Stomach (tissue), 9 donors: ENCODE measurements around the gene ZNF469. TPM values are rescaled to one million over a fixed set of nuclear protein-coding genes. Genes with fewer than 3 reads are reported as not detected.

Source experiments
- DNase-seq, 2 donors: peaks; one replicate each; pipeline versions ENCODE4 v3.0.0 to v3.0.0-alpha.2; 2013 to 2019
- H3K27ac ChIP-seq, 5 donors: fragments of 200-600 bp in 4 of 5; sonication (generic) in 4 of 5; one replicate each; pipeline ENCODE4 v1.5.1; 2013 to 2019; ENCODE audit warnings: mild to moderate bottlenecking in 1 of 5, moderate library complexity in 1 of 5
- H3K27me3 ChIP-seq, 3 donors: fragments of 200-600 bp; sonication (generic); one replicate each; pipeline ENCODE4 v1.5.1; 2017 to 2019; ENCODE audit warnings: mixed run types in 1 of 3
- H3K36me3 ChIP-seq, 4 donors: fragments of 200-600 bp; sonication (generic); 1 replicate in 3 of 4; 2 replicates in 1 of 4; pipeline ENCODE4 v1.5.1; 2016 to 2019
- H3K4me1 ChIP-seq, 4 donors: fragments of 200-600 bp; sonication (generic); one replicate each; pipeline ENCODE4 v1.5.1; 2016 to 2019
- H3K4me3 ChIP-seq, 4 donors: fragments of 200-600 bp; sonication (generic) in 3 of 4; one replicate each; pipeline ENCODE4 v1.5.1; 2016 to 2019; ENCODE audit warnings: mild to moderate bottlenecking in 1 of 4
- H3K9me3 ChIP-seq, 4 donors: fragments of 200-600 bp; sonication (generic); one replicate each; pipeline ENCODE4 v1.5.1; 2016 to 2019
- EP300 ChIP-seq: sonication (generic); formaldehyde crosslinking; IDR thresholded peaks from one replicate; pipeline ENCODE4 v1.6.1; 2017; ENCODE audit warnings: antibody characterized with exemption
- POLR2A ChIP-seq, 4 donors: fragments of 450-650 bp; IDR thresholded peaks; one replicate each; pipeline ENCODE4 v1.6.1; 2016; ENCODE audit warnings: antibody characterized with exemption in 4 of 4, control low read depth in 2 of 4, mild to moderate bottlenecking in 1 of 4, moderate library complexity in 1 of 4
- POLR2AphosphoS5 ChIP-seq, 3 donors: sonication (generic); formaldehyde crosslinking; IDR thresholded peaks; one replicate each; pipeline ENCODE4 v1.6.1; 2016; ENCODE audit warnings: antibody characterized with exemption in 3 of 3
- WGBS, 5 donors: extraction: QIAGEN DNeasy Blood & Tissue Kit in 3 of 5; methylation state at CpG; one replicate each; pipeline versions ENCODE4 v1.1.5 to v1.1.7; 2013 to 2018; 5-methylcytosine and 5-hydroxymethylcytosine counted together
- intact Hi-C: fragments of 100-400 bp; cut with DNase I; formaldehyde crosslinking; loops from one replicate; pipeline ENCODE4 v1.15.1; 2023; ENCODE audit warnings: low total_unique reads
- polyA plus RNA-seq, 3 donors: library from polyadenylated mRNA; stranded (reverse); fragments of 200-250 nt; gene quantifications; one replicate each; pipeline ENCODE4 v1.2.3, GENCODE V29; 2013
- total RNA-seq, 5 donors: library from RNA; depleted of rRNA; stranded (reverse); fragments of >200 nt; gene quantifications; one replicate each; pipeline versions ENCODE4 v1.1.0 to v1.2.3, GENCODE V29; 2014 to 2016
- TF ChIP-seq, protein P1 (sequence below), 7 experiments: fragments of 450-650 bp in 4 of 7; fragments of 200-600 bp in 3 of 7; sonication (generic) in 3 of 7; IDR thresholded peaks; one replicate each; pipeline ENCODE4 v1.5.1; 2016 to 2019; ENCODE audit warnings: antibody characterized with exemption in 7 of 7, control low read depth in 2 of 7, mild to moderate bottlenecking in 1 of 7
- donor health status: healthy with polysubstance abuse.
- donor health status: Bipolar disorder and iron deficiency.
- donor health status: healthy.

Gene ZNF469
- total and polyA plus RNA-seq, 8 donors: under 0.01 to 6.2 (median 0.24) TPM

DNA sequence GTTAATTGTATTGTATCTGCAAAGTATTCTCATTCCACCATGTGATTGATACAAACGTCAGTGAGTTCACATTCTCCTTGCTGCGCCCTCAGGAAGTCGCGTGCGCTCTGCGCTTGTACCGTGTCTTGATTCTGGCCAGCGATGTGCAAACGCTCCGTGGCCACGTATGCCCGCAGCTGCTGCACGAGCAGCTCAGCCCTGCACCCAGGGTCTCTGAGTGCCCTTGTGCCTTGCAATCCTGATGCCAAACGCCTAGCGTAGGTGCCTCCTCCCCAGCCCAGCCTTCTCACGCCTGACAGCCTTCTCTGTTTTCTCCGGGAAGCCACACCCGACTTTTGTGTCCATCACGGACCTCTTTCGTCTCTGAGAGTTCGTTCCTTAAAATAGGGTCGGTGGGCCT lies 9.4 kb downstream of the ZNF469 start:
- DNase-seq: no peak
- WGBS, 5 donors: 85 to 93% (median 87%) methylated on average over 22 of the region's 22 CpGs
- H3K9me3 ChIP-seq: no peaks in the 10 kb centered on the region

DNA sequence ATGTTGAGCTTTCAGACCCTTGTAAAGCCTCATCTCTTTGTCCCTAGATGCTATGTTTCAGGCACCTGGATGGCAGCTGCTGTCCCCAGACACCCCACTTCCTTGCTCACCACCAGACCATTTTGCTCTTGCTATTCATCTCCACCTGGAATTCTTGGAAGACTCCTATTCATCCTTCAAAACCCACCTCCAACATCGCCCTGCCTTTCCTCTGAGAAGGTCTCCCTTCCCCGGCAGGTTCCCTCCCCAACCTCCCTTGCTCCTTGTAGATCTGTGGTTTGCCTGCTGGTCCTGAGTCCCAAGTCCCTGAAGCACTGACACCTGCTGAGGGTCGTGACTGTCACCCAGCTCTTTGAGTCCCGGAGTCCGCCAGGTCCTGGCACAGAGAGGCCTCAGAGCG lies 9.9 kb downstream of the ZNF469 start:
- Histone ChIP-seq H3K4me1 (peaks cover 16 to 28% (median 19%) of the 10 kb centered on the region in 4 donors), H3K27ac (no peak overlapping the region), H3K27me3 (peaks cover 0 to 50% (median 0%) of the 10 kb centered on the region in 3 donors), H3K36me3 (no peaks in the 10 kb centered on the region), H3K4me3 (no peak overlapping the region), H3K9me3 (no peaks in the 10 kb centered on the region)
- no peak for DNase-seq
- TF ChIP-seq, protein P1, sequence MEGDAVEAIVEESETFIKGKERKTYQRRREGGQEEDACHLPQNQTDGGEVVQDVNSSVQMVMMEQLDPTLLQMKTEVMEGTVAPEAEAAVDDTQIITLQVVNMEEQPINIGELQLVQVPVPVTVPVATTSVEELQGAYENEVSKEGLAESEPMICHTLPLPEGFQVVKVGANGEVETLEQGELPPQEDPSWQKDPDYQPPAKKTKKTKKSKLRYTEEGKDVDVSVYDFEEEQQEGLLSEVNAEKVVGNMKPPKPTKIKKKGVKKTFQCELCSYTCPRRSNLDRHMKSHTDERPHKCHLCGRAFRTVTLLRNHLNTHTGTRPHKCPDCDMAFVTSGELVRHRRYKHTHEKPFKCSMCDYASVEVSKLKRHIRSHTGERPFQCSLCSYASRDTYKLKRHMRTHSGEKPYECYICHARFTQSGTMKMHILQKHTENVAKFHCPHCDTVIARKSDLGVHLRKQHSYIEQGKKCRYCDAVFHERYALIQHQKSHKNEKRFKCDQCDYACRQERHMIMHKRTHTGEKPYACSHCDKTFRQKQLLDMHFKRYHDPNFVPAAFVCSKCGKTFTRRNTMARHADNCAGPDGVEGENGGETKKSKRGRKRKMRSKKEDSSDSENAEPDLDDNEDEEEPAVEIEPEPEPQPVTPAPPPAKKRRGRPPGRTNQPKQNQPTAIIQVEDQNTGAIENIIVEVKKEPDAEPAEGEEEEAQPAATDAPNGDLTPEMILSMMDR (IDR thresholded peaks at IDR 0.05): no peak
- TF ChIP-seq POLR2A (IDR thresholded peaks at IDR 0.05) (no peak), EP300 (no peak), POLR2AphosphoS5 (IDR thresholded peaks at IDR 0.05) (no peak)
- WGBS, 5 donors: 50 to 67% (median 63%) methylated on average over 6 of the region's 6 CpGs
- intact Hi-C loops: no loop called here

More for the DNA sequence above, 9.4 kb downstream of the ZNF469 start:
- intact Hi-C loops: no loop called here
- H3K27me3 ChIP-seq: peaks cover 0 to 55% (median 0%) of the 10 kb centered on the region in 3 donors
- H3K4me3 ChIP-seq: no peak overlapping the region
- TF ChIP-seq POLR2AphosphoS5 (IDR thresholded peaks at IDR 0.05) (no peak), EP300 (no peak), POLR2A (IDR thresholded peaks at IDR 0.05) (no peak)
- TF ChIP-seq, protein P1 (IDR thresholded peaks at IDR 0.05): no peak
- no peaks in the 10 kb centered on the region for H3K36me3 ChIP-seq
- peaks cover 20 to 33% (median 23%) of the 10 kb centered on the region in 4 donors for H3K4me1 ChIP-seq
- H3K27ac ChIP-seq: no peak overlapping the region

DNA sequence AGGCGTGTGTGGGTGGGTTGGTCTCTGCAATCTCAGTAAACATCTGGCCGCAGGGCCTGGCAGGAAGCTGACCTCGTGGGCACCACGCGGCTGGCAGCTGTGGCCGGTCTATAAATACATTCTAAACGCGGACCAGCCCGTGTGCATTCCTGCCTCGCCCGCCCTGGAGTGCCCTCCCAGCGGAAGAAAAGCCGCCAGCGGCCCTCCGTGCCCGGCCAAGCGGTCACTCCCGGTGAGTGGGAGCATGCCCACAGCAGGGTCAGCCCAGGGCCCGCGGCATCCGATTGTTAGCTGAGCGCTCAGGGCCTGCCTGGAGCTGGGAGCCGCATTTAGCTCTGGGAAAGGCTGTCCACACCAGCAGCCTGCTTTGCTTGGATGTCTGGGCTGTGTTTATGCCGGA lies 10.3 kb downstream of the ZNF469 start:
- peak; percentile 46 to 71 for DNase-seq
- intact Hi-C loops: no loop called here
- H3K27me3 ChIP-seq: peaks cover 0 to 45% (median 0%) of the 10 kb centered on the region in 3 donors
- H3K4me3 ChIP-seq: no peak overlapping the region
- 0 to 56% (median 30%) methylated on average over 1 to 24 of the region's 24 CpGs for WGBS, 5 donors
- H3K36me3 ChIP-seq: no peaks in the 10 kb centered on the region
- no peak overlapping the region for H3K27ac ChIP-seq
- H3K9me3 ChIP-seq: no peaks in the 10 kb centered on the region
- TF ChIP-seq EP300 (no peak), POLR2AphosphoS5 (IDR thresholded peaks at IDR 0.05) (peak in 1 of 3 donors; percentile 29), POLR2A (IDR thresholded peaks at IDR 0.05) (no peak)
- TF ChIP-seq, protein P1 (IDR thresholded peaks at IDR 0.05): no peak
- H3K4me1 ChIP-seq: peaks cover 11 to 24% (median 15%) of the 10 kb centered on the region in 4 donors

DNA sequence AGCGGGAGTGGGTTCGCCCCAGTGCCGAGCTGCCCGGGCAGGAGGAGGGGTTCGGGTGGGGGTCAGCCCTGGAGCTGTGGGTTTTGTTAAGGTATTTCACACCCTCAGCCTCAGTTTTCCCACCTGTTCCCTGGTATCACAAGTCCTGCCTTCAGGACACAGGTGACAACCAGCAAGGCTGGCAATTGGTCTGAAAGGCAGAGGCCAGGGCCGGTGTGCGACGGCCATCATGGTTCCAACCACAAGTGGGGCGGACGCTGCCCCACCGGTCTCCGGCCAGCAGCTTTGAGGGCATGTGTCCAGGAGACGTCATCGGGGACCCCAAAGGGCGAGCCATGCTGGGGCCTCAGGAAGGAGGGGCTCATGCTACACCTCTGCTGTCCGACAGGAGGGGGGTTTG lies 10.8 kb downstream of the ZNF469 start:
- H3K36me3 ChIP-seq: no peaks in the 10 kb centered on the region
- peaks cover 0 to 42% (median 0%) of the 10 kb centered on the region in 3 donors for H3K27me3 ChIP-seq
- intact Hi-C loops: no loop called here
- H3K4me1 ChIP-seq: peaks cover 6 to 18% (median 10%) of the 10 kb centered on the region in 4 donors
- no peak for DNase-seq
- no peak overlapping the region for H3K27ac ChIP-seq
- H3K4me3 ChIP-seq: no peak overlapping the region
- TF ChIP-seq POLR2AphosphoS5 (IDR thresholded peaks at IDR 0.05) (no peak), EP300 (no peak), POLR2A (IDR thresholded peaks at IDR 0.05) (no peak)
- TF ChIP-seq, protein P1 (IDR thresholded peaks at IDR 0.05): no peak
- H3K9me3 ChIP-seq: no peaks in the 10 kb centered on the region
- WGBS, 5 donors: 76 to 93% (median 87%) methylated on average over 6 to 16 of the region's 16 CpGs
